GM18873 (cell line): Measurements from ENCODE around the gene GATM.

Experiments used
- ATAC-seq: cut with Tn5 transposase; IDR thresholded peaks from one replicate; pipeline ENCODE4 v1.9.1; 2021; ENCODE audit warnings: mild to moderate bottlenecking, moderate library complexity, moderate number of reproducible peaks; ENCODE audit not compliant: unreplicated experiment, low FRiP score

GATM gene, protein sequence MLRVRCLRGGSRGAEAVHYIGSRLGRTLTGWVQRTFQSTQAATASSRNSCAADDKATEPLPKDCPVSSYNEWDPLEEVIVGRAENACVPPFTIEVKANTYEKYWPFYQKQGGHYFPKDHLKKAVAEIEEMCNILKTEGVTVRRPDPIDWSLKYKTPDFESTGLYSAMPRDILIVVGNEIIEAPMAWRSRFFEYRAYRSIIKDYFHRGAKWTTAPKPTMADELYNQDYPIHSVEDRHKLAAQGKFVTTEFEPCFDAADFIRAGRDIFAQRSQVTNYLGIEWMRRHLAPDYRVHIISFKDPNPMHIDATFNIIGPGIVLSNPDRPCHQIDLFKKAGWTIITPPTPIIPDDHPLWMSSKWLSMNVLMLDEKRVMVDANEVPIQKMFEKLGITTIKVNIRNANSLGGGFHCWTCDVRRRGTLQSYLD

DNA sequence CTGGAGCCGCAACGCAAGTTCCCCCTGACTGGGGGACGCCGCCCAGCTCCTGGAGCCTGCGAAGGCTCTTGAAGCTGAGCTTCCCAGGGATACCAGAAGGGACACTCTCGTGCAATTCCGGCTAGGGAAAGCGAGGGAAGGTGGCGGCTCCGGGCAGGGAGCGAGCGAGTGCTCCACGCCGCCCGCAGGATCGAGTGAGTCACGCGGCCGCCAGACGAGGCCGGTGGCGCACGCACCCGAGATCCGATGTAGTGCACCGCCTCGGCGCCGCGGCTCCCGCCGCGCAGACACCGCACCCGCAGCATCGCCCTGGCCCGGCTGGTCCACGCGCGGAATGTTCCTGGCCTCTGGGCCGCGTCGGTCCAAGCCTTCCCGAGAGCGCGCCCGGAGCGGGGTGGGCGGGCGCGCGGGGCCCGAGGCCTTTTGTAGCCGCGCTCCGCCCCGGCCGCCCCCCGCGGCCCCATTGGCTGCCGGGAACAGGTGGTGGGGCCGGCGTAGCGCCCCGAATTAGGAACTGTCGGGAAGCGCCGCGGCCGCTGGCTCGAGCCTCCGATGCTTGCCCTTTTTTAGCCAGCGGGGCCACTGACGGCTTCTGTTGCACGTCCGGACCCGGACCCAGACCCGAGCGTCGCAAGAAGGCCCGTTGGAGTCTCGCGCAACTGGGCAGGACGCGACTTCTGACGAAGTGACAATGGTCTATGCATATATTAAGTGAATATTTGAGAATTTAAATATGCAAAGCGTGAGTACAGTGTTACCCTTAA, at the start of gene GATM:
Gene GATM, minus strand, starts transcription at position 396 of the 764 bp plus-strand sequence. Its CDS starts 91 bp downstream, at position 305.
- peak; percentile 69 for ATAC-seq

DNA sequence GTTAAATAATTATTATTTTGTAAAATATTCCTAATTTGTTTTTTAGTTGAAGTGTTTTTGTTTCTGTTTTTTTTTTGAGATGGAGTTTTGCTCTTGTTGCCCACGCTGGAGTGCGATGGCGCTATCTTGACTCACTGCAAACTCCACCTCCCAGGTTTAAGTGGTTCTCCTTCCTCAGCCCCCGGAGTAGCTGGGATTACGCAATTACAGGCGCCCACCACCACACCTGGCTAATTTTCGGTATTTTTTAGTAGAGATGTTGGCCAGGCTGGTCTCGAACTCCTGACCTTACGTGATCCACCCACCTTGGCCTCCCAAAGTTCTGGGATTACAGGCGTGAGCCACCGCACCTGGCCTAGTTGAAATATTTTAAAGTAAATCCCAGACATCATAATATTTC, 48.7 kb upstream of the GATM start:
- ATAC-seq = no peak

DNA sequence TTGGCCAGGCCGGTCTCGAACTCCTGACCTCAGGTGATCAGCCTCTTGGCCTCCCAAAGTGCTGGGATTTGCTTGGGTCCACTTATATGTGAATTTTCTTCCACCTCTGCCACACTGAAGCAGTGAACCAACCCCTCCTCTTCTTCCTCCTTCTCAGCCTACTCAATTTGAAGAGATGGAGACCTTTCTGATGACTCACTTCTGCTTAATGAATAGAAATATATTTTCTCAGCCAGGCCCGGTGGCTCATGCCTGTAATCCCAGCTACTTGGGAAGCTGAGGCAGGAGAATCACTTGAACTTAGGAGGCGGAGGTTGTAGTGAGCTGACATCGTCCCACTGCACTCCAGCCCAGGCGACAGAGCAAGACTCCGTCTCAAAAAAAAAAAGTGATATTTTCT, 46.8 kb upstream of the GATM start:
- ATAC-seq = no peak

DNA sequence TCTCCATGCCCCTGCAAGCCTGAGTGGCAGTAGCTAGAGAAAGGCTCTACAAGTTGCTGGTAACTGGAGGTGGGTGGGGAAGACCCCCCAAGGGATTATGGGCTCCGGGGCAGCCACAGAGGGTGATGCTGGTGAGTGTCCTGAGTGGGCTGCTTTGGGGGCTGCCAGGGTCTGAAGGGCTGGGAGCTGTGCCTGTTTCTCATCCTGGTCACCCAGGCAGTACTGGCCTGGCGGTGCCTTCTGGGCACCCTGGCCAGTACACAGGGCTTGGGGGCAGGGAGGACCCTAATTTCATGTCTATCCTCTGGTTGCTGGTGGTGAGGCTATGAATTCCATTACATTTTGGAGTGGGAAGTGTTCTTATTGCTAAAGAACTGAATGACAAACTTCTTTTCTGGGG, 46.1 kb upstream of the GATM start:
- no peak for ATAC-seq

DNA sequence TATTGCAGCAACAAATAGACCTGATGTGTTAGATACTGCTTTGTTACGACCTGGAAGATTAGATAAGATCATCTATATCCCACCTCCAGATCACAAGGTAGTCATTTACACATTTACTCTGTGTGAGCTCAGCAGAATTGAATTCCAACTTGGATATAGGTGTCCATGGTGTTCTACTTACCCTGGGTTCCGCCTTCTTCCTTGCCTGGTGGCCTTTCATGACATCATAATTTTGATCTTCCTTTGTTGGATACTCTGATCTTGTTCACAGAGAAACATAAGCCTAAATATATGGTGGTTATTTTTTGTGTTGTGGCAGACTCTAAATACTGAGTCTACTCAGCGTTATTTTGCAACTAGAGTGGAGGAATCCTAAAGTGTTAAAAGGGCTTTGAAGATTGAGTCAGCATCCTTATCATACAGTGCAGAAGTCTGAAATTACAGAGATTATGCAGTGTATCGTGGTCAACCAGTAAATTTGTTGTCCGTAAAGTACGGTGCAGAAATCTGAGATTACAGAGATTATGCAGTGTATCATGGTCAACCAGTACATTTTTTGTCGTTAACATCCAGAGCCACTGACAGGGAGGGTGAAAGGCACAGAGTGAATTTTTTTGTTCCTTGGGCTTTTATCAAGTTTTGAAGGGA, 39.1 kb upstream of the GATM start:
- no peak for ATAC-seq

DNA sequence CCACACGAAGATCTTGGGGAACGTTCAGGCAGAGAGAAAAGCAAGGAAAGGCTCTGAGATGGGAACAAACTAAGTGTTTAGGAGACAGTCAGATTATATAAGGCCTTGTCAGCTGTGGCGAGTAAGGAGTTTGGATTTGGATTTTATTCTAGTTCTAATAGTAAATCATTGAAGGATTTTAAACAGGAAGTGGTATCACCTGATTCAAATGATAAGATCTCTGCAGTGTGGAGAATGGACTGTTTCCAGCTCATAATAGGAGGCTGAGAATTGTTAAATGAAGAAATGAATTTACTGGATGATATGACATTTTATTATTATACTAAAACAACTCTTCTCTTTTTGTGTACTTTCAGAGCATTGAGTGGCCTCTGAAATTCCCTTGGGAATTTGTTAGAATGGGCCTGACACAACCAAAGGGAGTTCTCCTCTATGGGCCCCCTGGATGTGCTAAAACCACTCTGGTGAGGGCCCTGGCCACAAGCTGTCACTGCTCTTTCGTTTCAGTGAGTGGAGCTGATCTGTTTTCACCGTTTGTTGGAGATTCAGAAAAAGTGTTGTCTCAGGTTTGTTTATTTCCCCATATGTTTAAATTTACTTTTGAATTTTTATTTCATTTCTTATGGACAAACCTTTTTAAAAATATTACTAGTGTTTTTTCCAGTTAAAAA, 36.0 kb upstream of the GATM start:
- ATAC-seq = no peak

DNA sequence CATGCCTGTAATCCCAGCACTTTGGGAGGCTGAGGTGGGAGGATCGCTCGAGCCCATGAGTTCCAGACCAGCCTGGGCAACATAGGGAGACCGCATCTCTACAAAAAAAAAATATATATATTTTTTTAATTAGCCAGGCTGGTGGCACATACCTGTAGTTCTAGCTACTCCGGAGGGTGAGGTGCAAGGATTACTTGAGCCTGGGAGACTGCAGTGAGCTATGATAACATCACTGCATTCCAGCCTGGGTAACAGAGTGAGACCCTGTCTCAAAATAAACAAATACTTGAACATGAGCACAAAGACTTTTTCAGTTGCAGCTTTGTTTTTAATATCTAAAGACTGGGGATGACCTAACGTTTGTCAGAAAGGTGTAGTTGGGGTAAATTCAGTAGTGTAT, 31.3 kb upstream of the GATM start:
- no peak for ATAC-seq

DNA sequence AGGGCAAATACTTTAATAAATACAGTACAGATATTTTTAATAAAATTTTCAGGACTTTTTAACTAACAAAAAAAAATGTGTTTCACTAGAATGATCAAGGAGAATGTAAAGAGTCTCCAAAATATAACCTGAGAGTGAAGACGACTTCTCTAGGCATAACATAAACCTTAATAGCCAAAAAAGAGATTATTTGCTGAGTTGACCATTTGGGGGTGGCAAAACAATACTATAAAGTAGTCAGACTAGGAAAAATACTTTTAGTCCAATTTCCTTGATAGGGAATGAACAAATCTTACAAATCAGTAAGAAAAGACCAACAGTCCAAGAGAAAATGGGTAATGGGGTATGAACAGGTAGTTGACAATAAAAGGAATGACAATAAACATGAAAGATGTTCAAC, 29.4 kb upstream of the GATM start:
- no peak for ATAC-seq

DNA sequence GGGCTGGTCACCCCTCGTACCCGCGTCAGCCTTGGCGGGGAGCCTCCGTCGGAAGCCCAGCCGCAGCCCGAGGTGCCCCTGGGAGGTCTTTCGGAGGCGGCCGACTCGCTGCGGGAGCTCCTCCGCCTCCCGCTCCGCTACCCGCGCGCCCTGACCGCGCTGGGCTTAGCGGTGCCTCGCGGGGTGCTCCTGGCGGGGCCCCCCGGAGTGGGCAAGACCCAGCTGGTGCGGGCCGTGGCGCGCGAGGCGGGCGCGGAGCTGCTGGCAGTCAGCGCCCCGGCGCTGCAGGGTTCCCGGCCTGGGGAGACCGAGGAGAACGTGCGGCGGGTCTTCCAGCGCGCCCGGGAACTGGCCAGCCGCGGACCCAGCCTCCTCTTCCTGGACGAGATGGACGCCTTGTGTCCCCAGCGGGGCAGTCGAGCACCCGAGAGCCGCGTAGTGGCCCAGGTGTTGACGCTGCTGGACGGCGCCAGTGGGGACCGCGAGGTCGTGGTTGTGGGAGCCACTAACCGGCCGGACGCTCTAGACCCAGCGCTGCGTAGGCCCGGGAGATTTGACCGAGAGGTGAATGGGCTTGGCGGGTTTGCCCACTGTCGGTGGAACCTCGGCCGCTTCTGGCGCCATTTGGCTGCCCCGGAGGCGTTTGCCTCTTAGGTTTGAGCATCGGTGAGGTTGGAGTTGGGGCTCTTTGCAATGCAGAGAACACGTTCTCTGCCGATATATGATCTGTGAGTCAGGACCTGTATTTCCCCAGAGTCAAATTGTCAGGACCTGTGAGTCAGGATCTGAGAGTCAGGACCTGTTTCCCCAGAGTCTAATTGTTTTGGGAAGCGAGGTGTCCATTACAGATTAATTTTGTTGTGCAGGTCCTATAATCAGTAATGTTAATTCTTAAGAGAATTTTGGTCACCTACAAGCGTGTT, 24.9 kb upstream of the GATM start:
- ATAC-seq = peak; percentile 25

DNA sequence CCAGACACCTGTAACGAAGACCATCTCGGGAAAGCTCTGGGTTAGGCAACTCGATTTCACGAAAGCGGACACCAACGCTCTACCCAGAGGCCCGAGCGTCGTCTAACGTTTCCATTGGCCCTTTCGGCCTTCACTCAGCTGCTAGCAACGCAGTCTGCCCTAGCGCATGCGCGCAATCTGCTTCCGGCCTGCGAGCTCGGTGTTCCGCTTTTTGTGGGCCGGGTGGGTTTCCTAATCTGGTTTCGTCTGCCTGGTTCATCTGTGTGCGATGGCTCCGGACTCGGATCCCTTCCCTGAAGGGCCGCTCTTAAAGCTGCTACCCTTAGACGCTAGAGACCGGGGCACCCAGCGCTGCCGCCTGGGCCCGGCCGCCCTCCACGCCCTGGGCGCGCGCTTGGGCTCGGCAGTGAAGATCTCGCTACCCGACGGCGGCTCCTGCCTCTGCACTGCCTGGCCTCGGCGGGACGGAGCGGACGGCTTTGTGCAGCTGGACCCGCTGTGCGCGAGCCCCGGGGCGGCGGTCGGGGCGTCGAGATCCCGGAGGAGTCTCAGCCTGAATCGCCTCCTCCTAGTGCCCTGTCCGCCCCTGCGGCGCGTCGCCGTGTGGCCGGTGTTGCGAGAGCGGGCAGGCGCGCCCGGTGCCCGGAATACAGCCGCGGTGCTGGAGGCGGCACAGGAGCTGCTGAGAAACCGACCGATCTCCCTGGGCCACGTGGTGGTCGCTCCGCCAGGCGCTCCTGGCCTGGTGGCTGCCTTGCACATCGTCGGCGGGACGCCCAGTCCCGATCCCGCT, 24.0 kb upstream of the GATM start:
- ATAC-seq = peak; percentile 70

DNA sequence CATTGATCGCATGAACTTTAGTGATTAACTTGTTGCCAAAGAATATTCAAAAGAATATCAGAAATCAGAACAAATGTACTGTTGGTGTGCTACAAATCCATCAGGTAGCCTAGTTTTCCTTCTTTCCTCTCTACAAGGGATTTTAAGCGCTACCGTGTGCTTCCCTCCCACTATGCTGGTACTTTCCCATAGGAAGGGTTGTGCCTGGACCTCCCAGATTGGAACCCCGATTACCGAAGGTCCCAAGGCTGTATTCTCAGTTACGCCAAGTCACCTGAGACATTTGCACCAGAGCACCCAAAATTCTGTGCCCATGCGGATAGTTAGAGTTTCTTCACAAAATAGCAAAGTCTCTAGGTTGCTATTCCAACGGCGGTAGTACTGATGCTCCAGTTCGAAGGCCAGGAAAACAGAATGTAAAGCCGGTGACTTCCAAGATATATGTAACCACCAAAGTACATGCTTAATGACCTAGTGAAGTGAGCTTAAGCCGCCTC, 23.4 kb upstream of the GATM start:
- no peak for ATAC-seq

DNA sequence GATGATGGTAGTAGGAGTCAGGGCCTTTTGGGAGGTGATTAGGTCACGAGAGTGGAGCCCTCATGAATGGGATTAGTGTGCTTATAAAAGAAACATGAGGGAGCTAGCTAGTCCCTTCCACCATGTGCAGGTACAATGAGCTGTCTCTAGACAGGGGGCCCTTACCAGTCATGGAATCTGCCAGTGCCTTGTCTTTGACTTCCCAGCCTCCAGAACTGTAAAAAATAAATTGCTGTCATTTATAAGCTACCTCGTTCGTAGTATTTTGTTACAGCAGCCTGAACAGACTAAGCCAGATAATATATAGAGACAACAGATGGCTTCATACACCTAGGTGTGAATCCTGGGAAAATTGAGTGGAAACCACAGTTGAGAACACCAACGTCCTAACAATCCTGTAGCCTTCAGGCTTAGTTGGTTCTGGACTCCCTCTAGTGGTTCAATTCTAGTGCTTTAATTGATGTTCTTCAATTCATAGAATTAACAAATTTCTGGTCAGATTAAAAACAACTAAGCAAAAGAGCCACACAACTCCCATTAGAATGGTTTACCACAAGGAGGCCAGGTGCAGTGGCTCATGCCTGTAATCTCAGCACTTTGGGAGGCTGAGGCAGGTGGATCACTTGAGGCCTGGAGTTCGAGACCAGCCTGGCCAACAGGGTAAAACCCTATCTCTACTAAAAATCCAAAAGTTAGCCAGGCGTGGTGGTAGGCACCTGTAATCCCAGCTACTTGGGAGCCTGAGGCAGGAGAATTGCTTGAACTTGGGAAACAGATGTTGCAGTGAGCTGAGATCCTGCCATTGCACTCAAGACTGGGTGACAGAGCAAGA, 21.3 kb upstream of the GATM start:
- no peak for ATAC-seq

DNA sequence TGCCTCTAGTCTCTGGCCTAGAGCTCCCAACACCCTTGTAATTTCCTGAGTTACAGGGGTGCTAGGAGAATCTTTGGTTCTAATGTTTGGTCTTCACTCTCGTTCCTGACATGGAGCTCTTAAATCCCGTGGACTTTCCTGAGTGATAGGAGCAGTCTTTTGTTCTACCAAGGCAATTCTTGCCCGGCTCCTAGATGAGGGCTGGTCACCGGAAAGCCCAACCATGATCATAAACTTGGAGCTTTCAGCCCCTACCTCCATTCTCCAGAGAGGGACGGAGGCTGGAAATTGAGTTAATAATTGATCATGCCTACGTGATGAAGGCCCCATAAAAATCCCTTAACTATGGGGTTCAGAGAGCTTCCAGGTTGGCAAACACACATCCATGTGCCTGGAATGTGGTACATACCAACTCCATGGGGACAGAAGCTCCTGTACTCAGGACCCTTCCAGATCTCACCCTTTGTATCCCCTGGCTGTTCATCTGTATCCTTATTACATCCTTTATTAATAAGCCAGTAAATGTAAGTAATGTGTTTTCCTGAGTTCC, 18.8 kb upstream of the GATM start:
- no peak for ATAC-seq

DNA sequence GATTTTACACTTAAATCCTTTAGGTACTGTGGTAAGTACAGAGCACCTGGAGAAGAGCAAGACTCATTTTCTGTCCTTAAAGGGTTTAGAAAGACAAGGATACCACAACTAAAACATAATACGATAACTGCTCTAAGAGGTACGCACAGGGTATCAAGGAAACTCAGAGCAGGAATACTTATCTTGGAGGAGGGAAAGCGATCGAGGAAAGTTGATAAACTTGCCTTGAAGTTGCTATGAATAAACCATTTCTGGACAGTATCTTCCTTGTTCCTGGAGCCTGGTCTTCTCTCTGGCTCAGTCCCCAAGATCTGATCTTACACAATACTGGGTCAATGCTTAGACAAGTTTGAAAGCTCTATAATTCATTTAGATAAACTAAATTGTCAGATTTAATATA, 17.6 kb upstream of the GATM start:
- no peak for ATAC-seq

DNA sequence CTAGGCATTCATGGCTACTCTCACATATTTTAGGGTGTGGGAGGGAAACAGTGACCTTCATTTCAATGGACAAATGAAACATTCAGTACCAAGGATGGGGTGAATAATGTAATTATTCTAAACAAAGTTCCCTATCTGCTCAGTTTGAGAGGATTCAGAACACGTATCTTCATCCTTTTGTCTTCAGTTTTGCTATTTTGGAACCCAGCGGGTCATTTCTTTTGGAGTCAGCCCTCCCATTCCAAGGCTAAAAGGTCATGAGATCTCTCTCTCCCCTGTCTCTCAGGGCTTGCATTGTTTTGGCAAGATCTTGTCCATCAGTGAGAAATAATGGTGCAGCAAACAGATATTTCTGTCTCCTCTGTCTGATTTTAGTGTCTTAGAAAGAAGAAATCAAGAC, 16.3 kb upstream of the GATM start:
- no peak for ATAC-seq

DNA sequence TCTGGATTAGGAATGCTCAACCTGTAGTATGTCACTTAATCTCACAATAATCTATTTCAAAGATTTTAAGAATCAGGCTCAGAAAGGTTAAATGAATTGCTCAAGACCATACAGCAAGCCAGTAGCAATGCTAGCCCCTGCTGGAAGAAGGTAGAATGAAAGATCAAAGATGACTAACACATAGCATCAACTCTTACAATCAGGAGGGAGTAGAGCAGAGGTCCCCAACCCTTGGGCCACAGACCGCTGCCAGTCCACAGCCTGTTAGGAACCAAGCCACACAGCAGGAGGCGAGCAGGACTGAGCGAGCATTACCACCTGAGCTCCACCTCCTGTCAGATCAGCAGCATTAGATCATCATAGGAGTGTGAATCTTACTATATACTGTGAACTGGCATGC, 15.5 kb upstream of the GATM start:
- ATAC-seq = no peak

DNA sequence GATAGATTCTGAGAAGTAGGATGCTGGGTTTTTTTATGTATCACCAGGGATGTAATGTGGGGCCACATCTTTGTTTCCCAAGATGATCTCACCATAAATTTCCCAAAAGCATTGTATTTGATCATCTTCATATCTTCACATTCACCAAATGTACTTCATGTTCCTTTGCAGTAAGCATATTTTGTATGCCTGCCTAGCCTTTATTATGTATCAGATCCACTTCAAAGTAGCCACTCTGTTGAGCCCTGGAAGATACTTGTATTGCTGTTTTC, 14.2 kb upstream of the GATM start:
- ATAC-seq = no peak
